Endothelial cell of umbilical vein (primary cell): ENCODE measurements around the gene YIPF3. TPM values are rescaled to one million over a fixed set of nuclear protein-coding genes. Genes with fewer than 3 reads are reported as not detected.

Experiments
- BruUV-seq: library from RNA; stranded (reverse); fragments of 400-500 nt; replicated peaks from 2 replicates; lab custom pipeline; 2021; lab: Mats Ljungman, UMichigan
- CTCF ChIA-PET: fragments of 300-600, 350-600 bp; sonication (Branson Sonifier 250); formaldehyde crosslinking; loops from one replicate; lab custom pipeline; 2021; ENCODE audit warnings: antibody characterized with exemption, inconsistent platforms; lab: Charles Lee
- POLR2A ChIA-PET: fragments of 300-600, 350-600 bp; sonication (Branson Sonifier 250); formaldehyde crosslinking; loops from one replicate; lab custom pipeline; 2021; ENCODE audit warnings: antibody characterized with exemption, inconsistent platforms; lab: Charles Lee
- DNase-seq: peaks from one replicate; pipeline ENCODE4 v3.0.0-alpha.2; 2011; ENCODE audit warnings: low read depth, low spot score
- FAIRE-seq: peaks from 2 replicates; lab custom pipeline; 2011; peaks lifted over from hg19 to GRCh38; lab: Jason Lieb, UNC
- H2AFZ ChIP-seq: 2 replicates; pipeline ENCODE4 v1.6.0; 2012; ENCODE audit warnings: low read depth, low read length, control low read depth, inconsistent platforms
- H3K27ac ChIP-seq: 2 replicates; pipeline ENCODE4 v1.5.1; 2011; ENCODE audit warnings: low read depth, mild to moderate bottlenecking, control low read depth, low read length, moderate library complexity; ENCODE audit not compliant: insufficient read depth
- H3K27me3 ChIP-seq, 2 experiments: 2 replicates each; pipeline versions ENCODE4 v1.6.0 to v1.6.1; 2011; ENCODE audit warnings: low read length in 2 of 2, mixed read lengths in 1 of 2; ENCODE audit not compliant: control insufficient read depth in 2 of 2, insufficient read depth in 2 of 2
- H3K36me3 ChIP-seq, 2 experiments: 2 replicates in 1 of 2; 3 replicates in 1 of 2; pipeline ENCODE4 v1.5.1; 2011; ENCODE audit warnings: low read length in 2 of 2, mild to moderate bottlenecking in 1 of 2, moderate library complexity in 1 of 2; ENCODE audit not compliant: control insufficient read depth in 2 of 2, insufficient read depth in 2 of 2; ENCODE audit errors: extremely low read depth in 1 of 2
- H3K4me1 ChIP-seq: 3 replicates; pipeline ENCODE4 v1.5.1; 2011; ENCODE audit warnings: mild to moderate bottlenecking, low read length; ENCODE audit not compliant: control insufficient read depth, insufficient read depth; ENCODE audit errors: extremely low read depth
- H3K4me2 ChIP-seq: 2 replicates; pipeline ENCODE4 v1.6.1; 2011; ENCODE audit warnings: low read length, control low read depth, mixed read lengths; ENCODE audit not compliant: insufficient read depth
- H3K4me3 ChIP-seq, 3 experiments: fragments of 200-600 bp in 1 of 3; sonication (generic), shearing (Covaris generic) in 1 of 3; replicated peaks in 1 of 3; 2 replicates each; pipeline ENCODE4 v1.5.1; 2011 to 2016; ENCODE audit warnings: control low read depth in 3 of 3, low read length in 3 of 3, mild to moderate bottlenecking in 2 of 3, inconsistent platforms in 1 of 3, low read depth in 1 of 3, moderate library complexity in 1 of 3; ENCODE audit not compliant: insufficient read depth in 1 of 3
- H3K79me2 ChIP-seq: 2 replicates; pipeline ENCODE4 v1.6.0; 2012; ENCODE audit warnings: low read length, inconsistent platforms; ENCODE audit not compliant: control insufficient read depth, insufficient read depth
- H3K9ac ChIP-seq: replicated peaks from 2 replicates; pipeline ENCODE3; 2011; ENCODE audit warnings: low read length, control low read depth; ENCODE audit not compliant: insufficient read depth; ENCODE audit errors: extremely low read depth
- H3K9me1 ChIP-seq: replicated peaks from 3 replicates; pipeline ENCODE4 v1.6.0; 2011; ENCODE audit warnings: mild to moderate bottlenecking, low read length; ENCODE audit not compliant: control insufficient read depth, insufficient read depth; ENCODE audit errors: extremely low read depth
- H3K9me3 ChIP-seq: replicated peaks from 2 replicates; pipeline ENCODE4 v1.5.1; 2012; ENCODE audit warnings: low read length, inconsistent platforms; ENCODE audit not compliant: control insufficient read depth, insufficient read depth
- H4K20me1 ChIP-seq: replicated peaks from 2 replicates; pipeline ENCODE3; 2011; ENCODE audit warnings: mild to moderate bottlenecking, low read length; ENCODE audit not compliant: control insufficient read depth, insufficient read depth; ENCODE audit errors: extremely low read depth
- EZH2 ChIP-seq: IDR thresholded peaks from 2 replicates; pipeline ENCODE4 v1.6.1; 2012; ENCODE audit warnings: borderline replicate concordance, low read depth, mild to moderate bottlenecking, moderate library complexity, low read length, inconsistent platforms; ENCODE audit not compliant: severe bottlenecking
- FOS ChIP-seq: IDR thresholded peaks from 2 replicates; pipeline ENCODE4 v1.6.1; 2011; ENCODE audit warnings: mild to moderate bottlenecking, low read length, moderate library complexity, borderline replicate concordance; ENCODE audit not compliant: insufficient read depth
- GATA2 ChIP-seq: IDR thresholded peaks from 2 replicates; pipeline ENCODE4 v1.7.0; 2011; ENCODE audit warnings: low read depth, mild to moderate bottlenecking, moderate library complexity, mixed read lengths, low read length; ENCODE audit not compliant: insufficient read length, insufficient read depth
- JUN ChIP-seq: IDR thresholded peaks from 2 replicates; pipeline ENCODE4 v1.6.1; 2011; ENCODE audit warnings: borderline replicate concordance, low read depth; ENCODE audit not compliant: insufficient read length, insufficient read depth
- MYC ChIP-seq: IDR thresholded peaks from one replicate; pipeline ENCODE4 v1.6.1; 2011; ENCODE audit warnings: mild to moderate bottlenecking, low read depth, low read length
- POLR2A ChIP-seq: IDR thresholded peaks from 2 replicates; pipeline ENCODE4 v1.6.1; 2012; ENCODE audit warnings: low read depth, mild to moderate bottlenecking, control low read depth, low read length
- POLR2AphosphoS5 ChIP-seq: IDR thresholded peaks from 2 replicates; pipeline ENCODE4 v1.6.1; 2012; ENCODE audit warnings: low read depth, mild to moderate bottlenecking, control low read depth, low read length, moderate library complexity; ENCODE audit not compliant: insufficient read depth
- dilution Hi-C: fragments of 300-500 bp; cut with MboI; formaldehyde crosslinking; loops from one replicate; pipeline ENCODE4 v1.15.0; 2019; ENCODE audit warnings: low sequenced_read_pairs; ENCODE audit not compliant: extremely low pct_ligation_motif_present
- intact Hi-C: fragments of 100-400 bp; cut with micrococcal nuclease; formaldehyde crosslinking; loops from one replicate; pipeline ENCODE4 v1.10.0; 2022
- polyA plus RNA-seq, 4 experiments: library from polyadenylated mRNA; depleted of rRNA in 3 of 4; stranded (reverse) in 3 of 4; unstranded in 1 of 4; fragments of >200 nt; gene quantifications; 2 replicates each; pipeline versions ENCODE4 v1.2.1 to v1.2.3, GENCODE V29; 2011 to 2012; ENCODE audit warnings: missing spikeins in 1 of 4
- total RNA-seq: library from RNA; stranded (reverse); gene quantifications from 2 replicates; pipeline ENCODE4 v1.2.3, GENCODE V29; 2021
- TF ChIP-seq, protein P1 (sequence below): IDR thresholded peaks from 2 replicates; pipeline ENCODE4 v1.6.1; 2011; ENCODE audit not compliant: insufficient read depth, insufficient read length
- TF ChIP-seq, protein P2 (sequence below), 2 donors: IDR thresholded peaks; 1 replicate in 1 of 2; 2 replicates in 1 of 2; pipeline ENCODE4 v1.5.1; 2011; ENCODE audit warnings: low read length in 2 of 2, mild to moderate bottlenecking in 2 of 2, moderate library complexity in 2 of 2, control low read depth in 1 of 2, inconsistent platforms in 1 of 2, low read depth in 1 of 2; ENCODE audit not compliant: insufficient read depth in 1 of 2; ENCODE audit errors: extremely low read depth in 1 of 2

YIPF3 gene
- total and polyA plus RNA-seq, 2 donors (not counting 3 experiments of a cell fraction or from before 2014, with no cell fraction given), result 119 to 470 TPM

DNA sequence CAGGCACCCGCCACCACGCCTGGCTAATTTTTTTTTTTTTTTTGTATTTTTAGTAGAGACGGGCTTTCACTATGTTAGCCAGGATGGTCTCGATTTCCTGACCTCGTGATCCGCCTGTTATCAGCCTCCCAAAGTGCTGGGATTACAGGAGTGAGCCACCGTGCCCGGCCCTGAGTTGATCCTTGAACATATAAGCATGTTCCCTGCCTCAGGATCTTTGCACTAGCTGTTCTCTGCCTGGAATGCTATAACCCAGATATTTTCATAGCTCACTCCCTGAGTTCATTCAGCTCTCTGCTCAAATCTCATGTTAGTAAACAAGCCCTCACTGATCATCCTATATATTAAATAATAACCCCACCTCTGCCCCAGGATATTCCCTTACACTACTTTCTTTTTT lies 52.4 kb downstream of the YIPF3 start:
- Histone ChIP-seq H3K79me2 (no peaks in the 10 kb centered on the region), H3K9me3 (no peaks in the 10 kb centered on the region), H3K9me1 (no peaks in the 10 kb centered on the region), H3K36me3 (no peaks in the 10 kb centered on the region), H3K9ac (no peak overlapping the region), H3K4me1 (no peaks in the 10 kb centered on the region), H3K4me3 (no peak overlapping the region), H3K4me2 (no peak overlapping the region), H3K27me3 (peaks cover 14 to 26% of the 10 kb centered on the region in 2 experiments), H4K20me1 (no peaks in the 10 kb centered on the region), H2AFZ (no peak overlapping the region), H3K27ac (no peak overlapping the region)
- intact Hi-C loops (no loop called here), dilution Hi-C loops (no loop called here)
- no TSS peak for BruUV-seq
- CTCF ChIA-PET, result interaction anchor here (0.7 to 21.3 kb wide), 2 partner anchors 37 to 52 kb away, joined by 3 to 289 read pairs; partner anchors contain the start of genes LRRC73, POLR1C and YIPF3
- FAIRE-seq, result no peak
- TF ChIP-seq JUN (no peak), POLR2AphosphoS5 (no peak), GATA2 (no peak), FOS (no peak)
- TF ChIP-seq, protein P1, sequence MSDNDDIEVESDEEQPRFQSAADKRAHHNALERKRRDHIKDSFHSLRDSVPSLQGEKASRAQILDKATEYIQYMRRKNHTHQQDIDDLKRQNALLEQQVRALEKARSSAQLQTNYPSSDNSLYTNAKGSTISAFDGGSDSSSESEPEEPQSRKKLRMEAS, result no peak
- POLR2A ChIA-PET, result interaction anchor here (0.7 kb wide), 3 partner anchors 12 to 311 kb away, joined by 3 to 5 read pairs (median 3); no protein-coding TSS in a partner anchor
- no peak for DNase-seq

DNA sequence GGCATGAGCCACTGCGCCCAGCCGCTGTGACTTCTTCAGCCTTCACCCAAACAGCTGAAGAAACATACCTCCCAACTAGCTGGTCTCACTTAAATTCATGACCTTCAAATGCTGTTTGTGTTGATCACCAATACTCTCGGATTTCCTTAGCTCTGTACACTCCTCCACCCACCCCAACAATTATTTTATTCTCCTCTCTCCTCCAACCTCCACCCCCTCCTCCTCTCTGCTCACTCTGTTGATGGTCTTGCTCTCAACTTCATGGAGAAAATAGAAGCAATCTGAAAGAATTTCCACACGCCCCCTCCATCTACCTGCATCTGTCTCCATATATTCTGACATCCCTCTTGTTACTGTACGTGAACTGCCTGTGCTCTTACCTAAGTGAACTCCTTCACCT lies 54.8 kb downstream of the YIPF3 start:
- Histone ChIP-seq H3K4me3 (no peak overlapping the region), H3K27me3 (peaks cover 11 to 18% of the 10 kb centered on the region in 2 experiments), H3K4me1 (no peaks in the 10 kb centered on the region), H3K27ac (no peak overlapping the region), H3K9ac (no peak overlapping the region), H4K20me1 (no peaks in the 10 kb centered on the region), H3K4me2 (no peak overlapping the region), H2AFZ (no peak overlapping the region), H3K79me2 (no peaks in the 10 kb centered on the region), H3K36me3 (no peaks in the 10 kb centered on the region), H3K9me1 (no peaks in the 10 kb centered on the region), H3K9me3 (no peaks in the 10 kb centered on the region)
- CTCF ChIA-PET, result interaction anchor here (0.6 to 21.3 kb wide), 4 partner anchors 13 to 476 kb away, joined by 3 to 289 read pairs (median 4); partner anchors contain the start of gene LRRC73
- TF ChIP-seq EZH2 (no peak), JUN (no peak), FOS (no peak), MYC (no peak), GATA2 (no peak), POLR2A (no peak), POLR2AphosphoS5 (no peak)
- TF ChIP-seq, protein P1, result no peak
- TF ChIP-seq, protein P2, sequence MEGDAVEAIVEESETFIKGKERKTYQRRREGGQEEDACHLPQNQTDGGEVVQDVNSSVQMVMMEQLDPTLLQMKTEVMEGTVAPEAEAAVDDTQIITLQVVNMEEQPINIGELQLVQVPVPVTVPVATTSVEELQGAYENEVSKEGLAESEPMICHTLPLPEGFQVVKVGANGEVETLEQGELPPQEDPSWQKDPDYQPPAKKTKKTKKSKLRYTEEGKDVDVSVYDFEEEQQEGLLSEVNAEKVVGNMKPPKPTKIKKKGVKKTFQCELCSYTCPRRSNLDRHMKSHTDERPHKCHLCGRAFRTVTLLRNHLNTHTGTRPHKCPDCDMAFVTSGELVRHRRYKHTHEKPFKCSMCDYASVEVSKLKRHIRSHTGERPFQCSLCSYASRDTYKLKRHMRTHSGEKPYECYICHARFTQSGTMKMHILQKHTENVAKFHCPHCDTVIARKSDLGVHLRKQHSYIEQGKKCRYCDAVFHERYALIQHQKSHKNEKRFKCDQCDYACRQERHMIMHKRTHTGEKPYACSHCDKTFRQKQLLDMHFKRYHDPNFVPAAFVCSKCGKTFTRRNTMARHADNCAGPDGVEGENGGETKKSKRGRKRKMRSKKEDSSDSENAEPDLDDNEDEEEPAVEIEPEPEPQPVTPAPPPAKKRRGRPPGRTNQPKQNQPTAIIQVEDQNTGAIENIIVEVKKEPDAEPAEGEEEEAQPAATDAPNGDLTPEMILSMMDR (IDR thresholded peaks at IDR 0.05; ENCODE audit: extremely low read depth in 1 of 2, insufficient read depth in 1 of 2, low read depth in 1 of 2, low read length in 2 of 2), result no peak
- POLR2A ChIA-PET, result no interaction called here
- dilution Hi-C loops, result no loop called here
- FAIRE-seq, result no peak
- DNase-seq, result no peak
- intact Hi-C loops, result no loop called here
- BruUV-seq, result no TSS peak
